MCF 10A (cell line): ENCODE data around the gene GAGE12F. TPM values are rescaled to one million over a fixed set of nuclear protein-coding genes. Genes with fewer than 3 reads are reported as not detected.
"Not testable (repeated sequence)": the region's sequence is repeated elsewhere in the genome, so short reads cannot be mapped to it uniquely, and the experiment has no call there.

Source experiments
- Bru-seq: library from RNA; stranded (reverse); fragments of 400-500 nt; gene quantifications from one replicate; lab custom pipeline; 2021; lab: Mats Ljungman, UMichigan
- BruChase-seq, 2 experiments: library from RNA; stranded (reverse); fragments of 400-500 nt; gene quantifications; one replicate each; lab custom pipeline; 2021; lab: Mats Ljungman, UMichigan
- BruUV-seq: library from RNA; stranded (reverse); fragments of 400-500 nt; replicated peaks from 2 replicates; lab custom pipeline; 2021; lab: Mats Ljungman, UMichigan
- CTCF ChIA-PET: fragments of 300-600 bp; sonication (Branson Sonifier 250); formaldehyde crosslinking; extraction: SDS; loops from one replicate; lab custom pipeline; 2021; ENCODE audit warnings: antibody characterized with exemption, inconsistent platforms; lab: Yijun Ruan, JAX
- POLR2A ChIA-PET: fragments of 300-600, 350-650 bp; sonication (Branson Sonifier 250); formaldehyde crosslinking; extraction: SDS; loops from one replicate; lab custom pipeline; 2020; ENCODE audit warnings: antibody characterized with exemption, inconsistent platforms; lab: Yijun Ruan, JAX
- DNase-seq: peaks from one replicate; pipeline ENCODE4 v3.0.0-alpha.2; 2018; ENCODE audit not compliant: unreplicated experiment
- H3K27ac Mint-ChIP-seq: one replicate; pipeline ENCODE4 v1.8.0; 2022; ENCODE audit warnings: mild to moderate bottlenecking, low read depth, mixed read lengths; ENCODE audit not compliant: unreplicated experiment
- H3K27me3 Mint-ChIP-seq: one replicate; pipeline ENCODE4 v1.8.0; 2022; ENCODE audit warnings: mixed read lengths; ENCODE audit not compliant: insufficient read depth, unreplicated experiment
- H3K36me3 Mint-ChIP-seq: one replicate; pipeline ENCODE4 v1.8.0; 2022; ENCODE audit warnings: mild to moderate bottlenecking, moderate library complexity, mixed read lengths; ENCODE audit not compliant: insufficient read depth, unreplicated experiment
- H3K4me1 Mint-ChIP-seq: one replicate; pipeline ENCODE4 v1.8.0; 2022; ENCODE audit warnings: mixed read lengths; ENCODE audit not compliant: insufficient read depth, unreplicated experiment
- H3K4me3 Mint-ChIP-seq: one replicate; pipeline ENCODE4 v1.8.0; 2022; ENCODE audit warnings: mild to moderate bottlenecking, moderate library complexity, mixed read lengths; ENCODE audit not compliant: unreplicated experiment
- H3K9me3 Mint-ChIP-seq: one replicate; pipeline ENCODE4 v1.8.0; 2022; ENCODE audit warnings: mixed read lengths; ENCODE audit not compliant: unreplicated experiment
- intact Hi-C: fragments of 100-400 bp; cut with micrococcal nuclease; formaldehyde crosslinking; loops from 2 replicates; pipeline ENCODE4 v1.14.1; 2022
- long read RNA-seq: library from polyadenylated mRNA; stranded (forward); transcript quantifications from one replicate; pipeline ENCODE4 v2.0.0, GENCODE V29; 2022
- total RNA-seq: library from RNA; stranded (reverse); gene quantifications from 2 replicates; pipeline ENCODE4 v1.2.3, GENCODE V29; 2022

GAGE12F gene
- total RNA-seq (not detected in 2 replicates), Bru-seq, nascent RNA (not detected), BruChase-seq, experiment 1, labeled RNA remaining after a 6-hour chase (not detected), BruChase-seq, experiment 2, labeled RNA remaining after a 2-hour chase (not detected)
- long read RNA-seq: 0 reads

- CTCF ChIA-PET, H3K4me3 Mint-ChIP-seq, H3K9me3 Mint-ChIP-seq, DNase-seq, BruUV-seq, POLR2A ChIA-PET, intact Hi-C loops, H3K4me1 Mint-ChIP-seq, H3K27me3 Mint-ChIP-seq, H3K36me3 Mint-ChIP-seq, H3K27ac Mint-ChIP-seq: not testable (repeated sequence)
Observed at GRCh38 chrX:49560542-49560941, at the start of gene GAGE12F. Gene GAGE12F (plus strand): TSS chrX:49560842. CDS start chrX:49561997, 1,155 bp downstream.

- H3K4me3 Mint-ChIP-seq, H3K27ac Mint-ChIP-seq, intact Hi-C loops, BruUV-seq, H3K4me1 Mint-ChIP-seq, CTCF ChIA-PET, POLR2A ChIA-PET, H3K27me3 Mint-ChIP-seq, H3K36me3 Mint-ChIP-seq, H3K9me3 Mint-ChIP-seq, DNase-seq: not testable (repeated sequence)
Observed at GRCh38 chrX:49531877-49532276, 28.8 kb upstream of the GAGE12F start, which contains the start of gene GAGE12C. Gene GAGE12C (plus strand): TSS chrX:49532177. CDS start chrX:49533332, 1,155 bp downstream.

GRCh38 chrX:49541433-49541832 is 19.2 kb upstream of the GAGE12F start, which contains the start of gene GAGE12D:
Gene GAGE12D (plus strand): TSS chrX:49541733. CDS start chrX:49542888, 1,155 bp downstream.
- H3K27ac Mint-ChIP-seq, DNase-seq, intact Hi-C loops: not testable (repeated sequence)

GRCh38 chrX:49550989-49551388 is 9.7 kb upstream of the GAGE12F start, which contains the start of gene GAGE12E:
Gene GAGE12E (plus strand): TSS chrX:49551289. CDS start chrX:49552444, 1,155 bp downstream.
- H3K27ac Mint-ChIP-seq, BruUV-seq, H3K4me1 Mint-ChIP-seq, DNase-seq, H3K27me3 Mint-ChIP-seq, H3K36me3 Mint-ChIP-seq, H3K9me3 Mint-ChIP-seq, intact Hi-C loops, POLR2A ChIA-PET, H3K4me3 Mint-ChIP-seq, CTCF ChIA-PET: not testable (repeated sequence)

More at GRCh38 chrX:49541433-49541832, 19.2 kb upstream of the GAGE12F start, which contains the start of gene GAGE12D:
- H3K4me3 Mint-ChIP-seq, POLR2A ChIA-PET, H3K9me3 Mint-ChIP-seq, H3K4me1 Mint-ChIP-seq, H3K36me3 Mint-ChIP-seq, BruUV-seq, H3K27me3 Mint-ChIP-seq, CTCF ChIA-PET: not testable (repeated sequence)

- intact Hi-C loops, CTCF ChIA-PET: not testable (repeated sequence)
Observed at GRCh38 chrX:49568728-49569127, 8.1 kb downstream of the GAGE12F start.

GRCh38 chrX:49569152-49569551 is 8.5 kb downstream of the GAGE12F start:
- H3K27me3 Mint-ChIP-seq, CTCF ChIA-PET, H3K9me3 Mint-ChIP-seq, H3K4me1 Mint-ChIP-seq, intact Hi-C loops, H3K36me3 Mint-ChIP-seq, POLR2A ChIA-PET, DNase-seq, BruUV-seq, H3K4me3 Mint-ChIP-seq, H3K27ac Mint-ChIP-seq: not testable (repeated sequence)

More at GRCh38 chrX:49568728-49569127, 8.1 kb downstream of the GAGE12F start:
- H3K4me3 Mint-ChIP-seq, H3K4me1 Mint-ChIP-seq, H3K36me3 Mint-ChIP-seq, BruUV-seq, H3K9me3 Mint-ChIP-seq, DNase-seq, H3K27ac Mint-ChIP-seq, H3K27me3 Mint-ChIP-seq, POLR2A ChIA-PET: not testable (repeated sequence)

GRCh38 chrX:49570100-49570499 is 9.5 kb downstream of the GAGE12F start, which contains the start of gene GAGE12G:
Gene GAGE12G (plus strand): TSS chrX:49570400. CDS start chrX:49571555, 1,155 bp downstream.
- DNase-seq, BruUV-seq, POLR2A ChIA-PET, H3K4me3 Mint-ChIP-seq, H3K4me1 Mint-ChIP-seq, H3K36me3 Mint-ChIP-seq, intact Hi-C loops, H3K27ac Mint-ChIP-seq, H3K27me3 Mint-ChIP-seq, CTCF ChIA-PET, H3K9me3 Mint-ChIP-seq: not testable (repeated sequence)

GRCh38 chrX:49579649-49580048 is 19.0 kb downstream of the GAGE12F start, which contains the start of gene GAGE12H:
Gene GAGE12H (plus strand): TSS chrX:49579949. CDS start chrX:49581104, 1,155 bp downstream.
- H3K4me3 Mint-ChIP-seq, H3K36me3 Mint-ChIP-seq, DNase-seq, POLR2A ChIA-PET, H3K9me3 Mint-ChIP-seq, BruUV-seq, H3K27me3 Mint-ChIP-seq, CTCF ChIA-PET, H3K27ac Mint-ChIP-seq, intact Hi-C loops, H3K4me1 Mint-ChIP-seq: not testable (repeated sequence)

- H3K9me3 Mint-ChIP-seq, DNase-seq, CTCF ChIA-PET, H3K4me3 Mint-ChIP-seq, POLR2A ChIA-PET, H3K36me3 Mint-ChIP-seq, H3K4me1 Mint-ChIP-seq, BruUV-seq, intact Hi-C loops, H3K27ac Mint-ChIP-seq, H3K27me3 Mint-ChIP-seq: not testable (repeated sequence)
Observed at GRCh38 chrX:49589196-49589595, 28.6 kb downstream of the GAGE12F start, which contains the start of gene GAGE2A. Gene GAGE2A (plus strand): TSS chrX:49589496. CDS start chrX:49590651, 1,155 bp downstream.
